ENCODE data around the gene SLIT1. TPM values are rescaled to one million over a fixed set of nuclear protein-coding genes. Genes with fewer than 3 reads are reported as not detected.

Gene SLIT1
- total RNA-seq, 1 donor from 2014 or later: 10.6 TPM

DNA sequence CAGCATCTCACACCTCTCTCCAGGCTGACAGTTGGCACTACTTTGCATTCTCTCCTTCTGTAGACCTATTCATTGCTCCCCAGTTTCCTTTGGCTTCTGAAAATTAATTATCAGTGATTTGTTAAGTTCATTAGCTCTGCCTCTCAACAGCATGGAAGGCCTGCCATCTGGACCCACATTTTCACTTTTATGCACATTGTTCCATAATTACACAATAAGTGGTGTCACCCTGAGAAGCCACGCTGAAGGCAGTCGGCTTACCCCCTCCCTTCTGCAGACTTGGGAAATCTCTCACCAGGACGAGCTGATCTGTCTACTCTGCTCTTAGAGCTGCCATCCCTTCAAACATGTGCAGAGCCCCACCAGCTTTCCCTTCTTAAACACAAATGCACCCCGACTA lies 64.7 kb downstream of the SLIT1 start:
- Mint-ChIP-seq H3K27me3 (ENCODE audit: low read depth) (peaks cover 9% of the 10 kb centered on the region), H3K4me1 (peaks cover 13% of the 10 kb centered on the region), H3K9me3 (no peaks in the 10 kb centered on the region), H3K36me3 (ENCODE audit: low read depth) (no peaks in the 10 kb centered on the region), H3K4me3 (no peak overlapping the region), H3K27ac (ENCODE audit: unreplicated experiment) (peak overlapping the region; percentile 82)
- DNase-seq (ENCODE audit: low read depth, low spot score): no peak
- TF ChIP-seq, protein P1, sequence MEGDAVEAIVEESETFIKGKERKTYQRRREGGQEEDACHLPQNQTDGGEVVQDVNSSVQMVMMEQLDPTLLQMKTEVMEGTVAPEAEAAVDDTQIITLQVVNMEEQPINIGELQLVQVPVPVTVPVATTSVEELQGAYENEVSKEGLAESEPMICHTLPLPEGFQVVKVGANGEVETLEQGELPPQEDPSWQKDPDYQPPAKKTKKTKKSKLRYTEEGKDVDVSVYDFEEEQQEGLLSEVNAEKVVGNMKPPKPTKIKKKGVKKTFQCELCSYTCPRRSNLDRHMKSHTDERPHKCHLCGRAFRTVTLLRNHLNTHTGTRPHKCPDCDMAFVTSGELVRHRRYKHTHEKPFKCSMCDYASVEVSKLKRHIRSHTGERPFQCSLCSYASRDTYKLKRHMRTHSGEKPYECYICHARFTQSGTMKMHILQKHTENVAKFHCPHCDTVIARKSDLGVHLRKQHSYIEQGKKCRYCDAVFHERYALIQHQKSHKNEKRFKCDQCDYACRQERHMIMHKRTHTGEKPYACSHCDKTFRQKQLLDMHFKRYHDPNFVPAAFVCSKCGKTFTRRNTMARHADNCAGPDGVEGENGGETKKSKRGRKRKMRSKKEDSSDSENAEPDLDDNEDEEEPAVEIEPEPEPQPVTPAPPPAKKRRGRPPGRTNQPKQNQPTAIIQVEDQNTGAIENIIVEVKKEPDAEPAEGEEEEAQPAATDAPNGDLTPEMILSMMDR (conservative IDR thresholded peaks at IDR 0.05): no peak

GRCh38 chr10:97120370-97120769 lies 65.4 kb downstream of the SLIT1 start:
- H3K4me3 Mint-ChIP-seq: no peak overlapping the region
- no peak for DNase-seq (ENCODE audit: low read depth, low spot score)
- peaks cover 13% of the 10 kb centered on the region for H3K4me1 Mint-ChIP-seq
- H3K27ac Mint-ChIP-seq (ENCODE audit: unreplicated experiment): peak overlapping the region; percentile 68
- TF ChIP-seq, protein P1 (conservative IDR thresholded peaks at IDR 0.05): no peak
- H3K9me3 Mint-ChIP-seq: no peaks in the 10 kb centered on the region
- peaks cover 10% of the 10 kb centered on the region for H3K27me3 Mint-ChIP-seq (ENCODE audit: low read depth)
- H3K36me3 Mint-ChIP-seq (ENCODE audit: low read depth): no peaks in the 10 kb centered on the region

DNA sequence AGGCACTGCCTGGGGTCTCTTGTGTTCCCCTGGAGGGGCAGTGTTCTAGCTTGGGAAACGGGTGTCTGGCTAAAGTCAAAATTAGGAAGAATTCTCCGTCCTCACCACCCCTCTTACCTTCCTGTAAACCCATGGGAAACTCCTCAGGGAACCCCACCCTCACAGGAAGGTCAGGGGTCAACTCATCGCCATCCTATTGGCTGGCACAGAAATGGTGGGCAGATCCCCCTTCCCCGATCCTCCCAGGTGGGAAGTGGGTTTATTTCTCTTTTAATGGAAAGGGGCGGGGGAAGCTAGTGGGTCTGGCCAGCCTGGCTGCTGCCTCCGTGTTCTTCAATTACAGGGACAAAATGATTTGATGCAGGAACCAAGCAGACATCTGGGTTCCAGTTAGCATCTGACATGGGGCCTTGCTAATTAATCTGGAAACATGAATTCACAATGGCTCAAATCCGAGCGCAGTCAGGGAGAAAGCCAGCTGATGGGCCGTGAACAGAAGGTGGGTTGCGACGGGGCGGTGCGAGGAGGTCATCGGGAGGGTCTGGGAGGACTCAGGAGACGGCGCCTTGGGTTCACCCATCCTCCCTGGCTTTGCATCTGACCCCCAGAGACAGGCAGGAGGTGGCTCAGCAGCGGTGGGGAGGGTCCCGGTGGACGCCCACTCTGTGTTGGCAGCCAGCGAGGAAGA lies 66.6 kb downstream of the SLIT1 start:
- Mint-ChIP-seq H3K36me3 (ENCODE audit: low read depth) (no peaks in the 10 kb centered on the region), H3K27ac (ENCODE audit: unreplicated experiment) (peak overlapping the region; percentile 27), H3K9me3 (no peaks in the 10 kb centered on the region), H3K27me3 (ENCODE audit: low read depth) (peaks cover 10% of the 10 kb centered on the region), H3K4me1 (peaks cover 6% of the 10 kb centered on the region), H3K4me3 (no peak overlapping the region)
- DNase-seq (ENCODE audit: low read depth, low spot score): no peak
- TF ChIP-seq, protein P1 (conservative IDR thresholded peaks at IDR 0.05): no peak

GRCh38 chr10:97117372-97117771 lies 68.4 kb downstream of the SLIT1 start:
- H3K4me3 Mint-ChIP-seq: no peak overlapping the region

GRCh38 chr10:97116462-97117162 lies 69.1 kb downstream of the SLIT1 start:
- H3K36me3 Mint-ChIP-seq (ENCODE audit: low read depth): no peaks in the 10 kb centered on the region
- H3K9me3 Mint-ChIP-seq: no peaks in the 10 kb centered on the region
- TF ChIP-seq, protein P1 (conservative IDR thresholded peaks at IDR 0.05): no peak
- H3K4me1 Mint-ChIP-seq: no peaks in the 10 kb centered on the region
- no peak for DNase-seq (ENCODE audit: low read depth, low spot score)
- H3K27ac Mint-ChIP-seq (ENCODE audit: unreplicated experiment): no peak overlapping the region
- peaks cover 12% of the 10 kb centered on the region for H3K27me3 Mint-ChIP-seq (ENCODE audit: low read depth)
- H3K4me3 Mint-ChIP-seq: no peak overlapping the region

More at GRCh38 chr10:97117372-97117771, 68.4 kb downstream of the SLIT1 start:
- no peak for DNase-seq (ENCODE audit: low read depth, low spot score)
- Mint-ChIP-seq H3K4me1 (no peaks in the 10 kb centered on the region), H3K36me3 (ENCODE audit: low read depth) (no peaks in the 10 kb centered on the region), H3K9me3 (no peaks in the 10 kb centered on the region), H3K27me3 (ENCODE audit: low read depth) (peaks cover 10% of the 10 kb centered on the region), H3K27ac (ENCODE audit: unreplicated experiment) (no peak overlapping the region)
- TF ChIP-seq, protein P1 (conservative IDR thresholded peaks at IDR 0.05): no peak

All from neural crest cell (in vitro differentiated cells).